Skeletal muscle satellite cell (primary cell): ENCODE results near the gene CPAMD8.

ENCODE experiments used
- H3K27me3 ChIP-seq: 2 replicates; pipeline ENCODE4 v1.7.0; 2013; ENCODE audit warnings: low read length; ENCODE audit not compliant: control insufficient read depth, insufficient read depth
- H3K36me3 ChIP-seq: 2 replicates; pipeline ENCODE4 v1.7.0; 2013; ENCODE audit warnings: mild to moderate bottlenecking, control low read depth, low read length; ENCODE audit not compliant: insufficient read depth
- H3K4me1 ChIP-seq: 2 replicates; pipeline ENCODE4 v1.7.0; 2013; ENCODE audit warnings: low read length; ENCODE audit not compliant: control insufficient read depth, insufficient read depth
- H3K4me2 ChIP-seq: 2 replicates; pipeline ENCODE4 v1.7.0; 2013; ENCODE audit warnings: mild to moderate bottlenecking, low read length
- H3K4me3 ChIP-seq: 2 replicates; pipeline ENCODE4 v1.7.0; 2013; ENCODE audit warnings: low read length
- H3K9ac ChIP-seq: 2 replicates; pipeline ENCODE4 v1.7.0; 2013; ENCODE audit warnings: mild to moderate bottlenecking, low read depth, low read length, moderate library complexity
- H3K9me3 ChIP-seq: replicated peaks from 2 replicates; pipeline ENCODE4 v1.7.0; 2013; ENCODE audit warnings: mild to moderate bottlenecking, control low read depth, low read length

Gene CPAMD8

DNA sequence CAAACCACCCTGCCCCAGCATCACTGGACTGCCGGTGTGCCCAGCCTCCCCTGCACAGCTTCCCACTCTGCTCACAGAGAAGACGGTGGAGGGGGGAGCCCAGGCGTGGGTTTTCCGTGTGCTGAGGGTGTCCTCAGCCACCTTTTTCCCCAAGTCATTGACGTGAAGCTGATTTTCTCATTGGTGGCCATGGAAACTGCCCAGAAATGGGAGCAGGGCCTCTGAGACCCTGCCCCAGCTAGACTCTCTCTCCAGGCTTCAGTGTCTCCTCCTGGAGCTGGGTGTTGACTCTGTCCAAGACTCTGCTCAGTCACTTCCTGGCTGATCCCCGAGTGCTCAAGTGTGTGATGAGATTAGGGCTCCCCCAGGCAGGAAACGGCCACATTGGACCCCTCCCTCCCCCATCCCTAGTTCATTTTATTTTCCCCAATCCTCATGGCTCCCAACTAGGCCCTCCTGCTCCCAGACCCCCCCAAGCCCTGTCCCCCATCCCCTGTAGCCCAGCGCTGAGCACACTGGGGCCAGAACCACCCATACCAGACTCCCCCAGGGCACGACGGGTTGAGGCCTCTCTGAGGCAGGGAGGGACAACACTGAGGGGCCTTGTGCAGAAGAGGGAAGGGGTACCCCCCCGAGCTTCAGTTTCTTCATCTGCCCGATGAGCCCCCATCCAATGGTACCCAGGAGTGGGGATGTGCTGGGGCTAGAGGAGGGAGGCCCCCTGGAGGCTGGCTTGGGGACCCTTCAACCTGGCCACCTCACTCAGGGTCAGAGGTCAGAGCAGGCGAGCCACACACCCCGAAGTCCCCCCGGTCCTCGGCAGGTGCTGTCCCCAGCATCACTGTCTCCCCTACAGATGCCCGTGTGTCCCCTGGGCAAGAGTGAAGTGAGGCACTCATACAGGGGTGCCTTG lies 139.0 kb downstream of the CPAMD8 start:
- Histone ChIP-seq H3K4me2 (no peak overlapping the region), H3K36me3 (no peaks in the 10 kb centered on the region), H3K27me3 (peaks cover 5% of the 10 kb centered on the region), H3K9me3 (no peaks in the 10 kb centered on the region), H3K4me3 (no peak overlapping the region), H3K4me1 (peaks cover 12% of the 10 kb centered on the region), H3K9ac (no peak overlapping the region)

DNA sequence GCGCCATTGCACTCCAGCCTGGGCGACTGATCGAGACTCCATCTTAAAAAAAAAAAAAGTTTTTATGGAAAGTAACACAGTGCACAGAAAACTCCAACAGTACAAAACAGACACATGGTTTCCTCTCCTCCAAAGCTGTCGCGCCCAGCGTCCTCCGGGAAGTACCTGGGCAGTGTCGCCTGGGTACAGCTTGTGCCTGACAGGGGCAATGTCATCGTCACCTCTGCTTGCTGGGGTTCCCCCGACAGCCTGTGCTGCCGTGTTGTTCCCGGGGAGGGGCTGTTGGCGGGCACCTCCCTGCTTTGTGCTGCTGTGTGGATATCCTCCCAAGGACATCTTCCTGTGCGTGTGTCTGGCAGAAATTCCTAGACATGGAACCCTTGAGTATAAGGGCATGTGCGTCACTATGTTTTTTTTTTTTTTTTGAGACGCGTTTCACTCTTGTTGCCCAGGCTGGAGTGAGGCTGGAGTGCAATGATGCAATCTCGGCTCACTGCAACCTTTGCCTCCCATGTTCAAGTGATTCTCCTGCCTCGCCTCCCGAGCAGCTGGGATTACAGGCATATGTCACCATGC lies 140.2 kb downstream of the CPAMD8 start:
- peaks cover 12% of the 10 kb centered on the region for H3K4me1 ChIP-seq
- no peak overlapping the region for H3K4me2 ChIP-seq

DNA sequence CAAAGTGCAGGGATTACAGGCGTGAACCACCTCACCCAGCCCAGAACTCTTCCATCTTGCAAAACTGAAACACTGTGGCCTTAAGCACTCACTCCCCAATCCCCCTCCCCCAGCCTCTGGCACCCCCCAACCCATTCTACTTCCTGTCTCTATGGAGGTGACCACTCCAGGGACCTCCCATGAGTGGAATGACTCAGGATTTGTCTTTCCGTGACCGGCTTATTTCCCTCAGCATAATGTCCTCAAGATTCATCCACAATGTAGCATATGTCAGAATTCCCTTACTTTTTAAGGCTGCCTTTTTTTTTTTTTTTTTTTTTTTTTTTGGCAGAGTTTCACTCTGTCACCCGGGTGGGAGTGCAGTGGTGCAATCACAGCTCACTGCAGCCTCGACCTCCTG lies 141.4 kb downstream of the CPAMD8 start:
- H3K27me3 ChIP-seq = peaks cover 3% of the 10 kb centered on the region
- H3K4me3 ChIP-seq = no peak overlapping the region
- H3K9ac ChIP-seq = no peak overlapping the region
- H3K36me3 ChIP-seq = peaks cover 4% of the 10 kb centered on the region
- no peak overlapping the region for H3K4me2 ChIP-seq
- H3K9me3 ChIP-seq = peaks cover 9% of the 10 kb centered on the region
- H3K4me1 ChIP-seq = peaks cover 12% of the 10 kb centered on the region

More for the DNA sequence above, 140.2 kb downstream of the CPAMD8 start:
- Histone ChIP-seq H3K9ac (no peak overlapping the region), H3K36me3 (no peaks in the 10 kb centered on the region), H3K9me3 (peaks cover 4% of the 10 kb centered on the region), H3K4me3 (no peak overlapping the region), H3K27me3 (peaks cover 3% of the 10 kb centered on the region)

DNA sequence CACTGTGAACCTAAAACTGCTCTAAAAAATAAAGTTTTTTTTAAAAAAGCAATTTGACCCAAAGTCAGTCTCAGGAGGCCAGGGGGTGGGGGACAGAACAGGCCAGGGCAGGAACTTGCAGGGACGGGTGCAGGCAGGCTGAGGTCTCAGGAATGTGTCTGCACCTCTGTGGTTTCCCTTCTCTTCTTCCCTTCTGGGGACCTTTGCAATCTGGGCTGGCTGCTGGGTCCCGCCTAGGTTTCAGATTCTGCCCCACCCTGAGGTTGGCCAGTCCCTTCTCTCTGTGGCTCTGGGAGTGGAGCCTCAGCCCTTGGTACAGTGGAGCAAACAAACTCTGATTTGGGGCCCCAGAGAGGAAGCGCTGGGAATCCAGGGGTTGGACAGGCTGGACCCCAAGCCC lies 143.1 kb downstream of the CPAMD8 start:
- peaks cover 17% of the 10 kb centered on the region for H3K36me3 ChIP-seq
- H3K4me1 ChIP-seq = peaks cover under 1% of the 10 kb centered on the region
- no peaks in the 10 kb centered on the region for H3K27me3 ChIP-seq
- H3K4me2 ChIP-seq = no peak overlapping the region
- H3K9me3 ChIP-seq = peaks cover 9% of the 10 kb centered on the region
- no peak overlapping the region for H3K9ac ChIP-seq
- H3K4me3 ChIP-seq = no peak overlapping the region

GRCh38 chr19:16882146-16882545 lies 144.5 kb downstream of the CPAMD8 start:
- peaks cover 9% of the 10 kb centered on the region for H3K9me3 ChIP-seq

DNA sequence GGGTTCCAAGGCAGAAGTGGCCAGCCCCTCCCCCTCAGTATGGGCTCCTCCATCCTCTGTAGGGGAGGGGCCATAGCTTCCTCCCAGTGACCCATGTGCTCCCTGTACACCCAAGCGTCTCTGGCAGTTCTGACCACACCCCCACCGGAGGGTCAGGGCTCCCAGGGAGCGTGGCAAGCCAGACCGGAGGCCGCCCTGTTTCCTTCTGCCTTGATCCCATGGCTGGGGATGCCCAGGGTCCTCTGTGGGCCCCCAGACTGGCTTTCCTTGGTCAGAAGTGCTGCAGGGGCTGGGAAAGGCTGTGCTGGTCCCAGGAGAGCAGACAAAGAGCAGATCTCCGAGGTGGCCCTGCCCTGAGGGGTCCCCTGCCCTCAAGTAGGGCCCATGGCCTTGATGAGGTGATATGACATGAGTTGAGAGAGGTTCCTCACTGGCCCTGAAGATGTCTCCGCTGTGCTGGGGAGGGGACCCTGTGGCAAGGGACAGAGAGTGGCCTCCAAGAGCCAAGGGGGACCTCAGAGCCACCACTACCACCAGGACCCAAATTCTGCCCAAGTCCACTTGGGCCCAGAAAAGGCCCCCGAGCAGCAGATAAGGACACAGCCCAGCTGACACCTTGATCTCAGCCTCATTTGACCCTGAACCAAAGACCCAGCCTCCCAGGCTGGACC lies 145.6 kb downstream of the CPAMD8 start:
- no peak overlapping the region for H3K4me3 ChIP-seq
- H3K36me3 ChIP-seq = peaks cover 42% of the 10 kb centered on the region
- no peaks in the 10 kb centered on the region for H3K27me3 ChIP-seq
- H3K4me2 ChIP-seq = no peak overlapping the region
- no peaks in the 10 kb centered on the region for H3K4me1 ChIP-seq
- H3K9me3 ChIP-seq = peaks cover 9% of the 10 kb centered on the region
- no peak overlapping the region for H3K9ac ChIP-seq

More at GRCh38 chr19:16882146-16882545, 144.5 kb downstream of the CPAMD8 start:
- Histone ChIP-seq H3K27me3 (no peaks in the 10 kb centered on the region), H3K4me2 (no peak overlapping the region), H3K36me3 (peaks cover 31% of the 10 kb centered on the region), H3K4me3 (no peak overlapping the region), H3K9ac (no peak overlapping the region), H3K4me1 (no peaks in the 10 kb centered on the region)

- H3K36me3 ChIP-seq = peaks cover 50% of the 10 kb centered on the region
- no peak overlapping the region for H3K9ac ChIP-seq
- no peaks in the 10 kb centered on the region for H3K27me3 ChIP-seq
- H3K4me1 ChIP-seq = no peaks in the 10 kb centered on the region
- no peak overlapping the region for H3K4me2 ChIP-seq
- no peak overlapping the region for H3K4me3 ChIP-seq
- peaks cover 9% of the 10 kb centered on the region for H3K9me3 ChIP-seq
These were observed 148.2 kb downstream of the CPAMD8 start for GRCh38 chr19:16878181-16878965.

- no peak overlapping the region for H3K9ac ChIP-seq
- peaks cover 9% of the 10 kb centered on the region for H3K9me3 ChIP-seq
- H3K4me3 ChIP-seq = no peak overlapping the region
- H3K27me3 ChIP-seq = no peaks in the 10 kb centered on the region
- H3K36me3 ChIP-seq = peaks cover 58% of the 10 kb centered on the region
- no peak overlapping the region for H3K4me2 ChIP-seq
- no peaks in the 10 kb centered on the region for H3K4me1 ChIP-seq
These were observed 149.0 kb downstream of the CPAMD8 start for GRCh38 chr19:16877581-16877980.

DNA sequence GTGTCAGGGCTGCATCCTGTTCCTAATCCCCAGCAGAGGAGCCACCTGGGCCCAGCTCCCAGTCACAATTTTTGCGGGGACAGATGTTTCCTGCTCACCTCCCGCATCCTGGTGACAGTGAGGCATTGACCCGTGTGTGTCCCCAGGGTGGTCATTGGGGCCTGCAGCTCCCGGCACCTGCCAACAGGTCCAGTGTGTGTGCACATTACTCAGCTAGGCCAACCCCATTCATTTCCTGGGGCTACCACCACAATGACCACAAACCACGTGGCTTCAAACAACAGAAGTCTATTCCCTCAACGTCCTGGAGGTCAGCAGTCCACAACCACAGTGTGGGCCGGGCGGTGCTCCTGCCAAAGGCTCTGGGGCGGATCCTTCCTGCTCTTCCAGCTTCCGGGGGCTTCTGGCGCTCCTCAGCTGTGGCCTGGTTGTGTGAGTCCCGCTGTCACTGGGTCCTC lies 149.7 kb downstream of the CPAMD8 start:
- Histone ChIP-seq H3K4me1 (no peaks in the 10 kb centered on the region), H3K4me2 (no peak overlapping the region), H3K9me3 (peaks cover 5% of the 10 kb centered on the region), H3K9ac (no peak overlapping the region), H3K36me3 (peaks cover 59% of the 10 kb centered on the region), H3K27me3 (no peaks in the 10 kb centered on the region), H3K4me3 (no peak overlapping the region)

- Histone ChIP-seq H3K27me3 (no peaks in the 10 kb centered on the region), H3K4me1 (no peaks in the 10 kb centered on the region), H3K9me3 (peaks cover 1% of the 10 kb centered on the region), H3K4me2 (no peak overlapping the region), H3K4me3 (no peak overlapping the region), H3K9ac (no peak overlapping the region), H3K36me3 (peaks cover 70% of the 10 kb centered on the region)
These were observed 150.7 kb downstream of the CPAMD8 start for GRCh38 chr19:16875584-16876555.
